ENCODE results near the gene DGCR6L.
"Not testable (repeated sequence)": the region's sequence is repeated elsewhere in the genome, so short reads cannot be mapped to it uniquely, and the experiment has no call there.

The DGCR6L gene

DNA sequence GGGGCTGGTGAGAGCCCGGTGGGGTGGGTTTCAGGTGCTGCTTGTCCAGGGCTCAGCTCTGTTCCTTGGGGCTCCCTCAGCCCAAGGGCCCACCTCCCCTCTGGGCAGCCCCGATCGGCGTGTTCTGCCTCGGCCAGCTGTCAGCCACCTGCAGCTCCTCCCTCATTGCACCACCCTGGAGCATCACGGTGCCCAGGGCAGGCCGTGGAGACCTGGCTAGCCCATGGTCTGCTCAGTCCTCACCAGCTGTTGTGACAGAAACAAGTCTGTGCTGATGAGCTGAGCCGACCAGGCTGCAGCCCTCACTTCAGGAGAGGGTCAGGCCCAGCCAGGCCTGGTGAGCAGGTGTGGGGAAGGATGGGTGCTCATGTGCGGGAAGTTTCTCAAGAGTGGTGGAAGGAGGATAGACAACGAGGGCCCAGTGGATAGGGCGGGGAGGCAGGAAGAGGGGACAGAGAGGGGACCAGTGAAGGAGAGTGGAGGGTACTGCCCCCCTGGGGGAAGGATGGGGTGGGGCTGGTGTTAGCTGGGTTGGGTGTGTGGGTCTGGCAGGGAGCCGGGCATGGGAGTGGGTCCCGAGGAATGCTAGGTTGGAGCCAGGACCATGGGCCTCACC lies 35.3 kb downstream of the DGCR6L start:
- in situ Hi-C loops (cut with MboI; ENCODE audit: low sequenced_read_pairs, unreplicated experiment): no loop called here
- DNase-seq (ENCODE audit: low spot score): no peak
- TF ChIP-seq, protein P1, sequence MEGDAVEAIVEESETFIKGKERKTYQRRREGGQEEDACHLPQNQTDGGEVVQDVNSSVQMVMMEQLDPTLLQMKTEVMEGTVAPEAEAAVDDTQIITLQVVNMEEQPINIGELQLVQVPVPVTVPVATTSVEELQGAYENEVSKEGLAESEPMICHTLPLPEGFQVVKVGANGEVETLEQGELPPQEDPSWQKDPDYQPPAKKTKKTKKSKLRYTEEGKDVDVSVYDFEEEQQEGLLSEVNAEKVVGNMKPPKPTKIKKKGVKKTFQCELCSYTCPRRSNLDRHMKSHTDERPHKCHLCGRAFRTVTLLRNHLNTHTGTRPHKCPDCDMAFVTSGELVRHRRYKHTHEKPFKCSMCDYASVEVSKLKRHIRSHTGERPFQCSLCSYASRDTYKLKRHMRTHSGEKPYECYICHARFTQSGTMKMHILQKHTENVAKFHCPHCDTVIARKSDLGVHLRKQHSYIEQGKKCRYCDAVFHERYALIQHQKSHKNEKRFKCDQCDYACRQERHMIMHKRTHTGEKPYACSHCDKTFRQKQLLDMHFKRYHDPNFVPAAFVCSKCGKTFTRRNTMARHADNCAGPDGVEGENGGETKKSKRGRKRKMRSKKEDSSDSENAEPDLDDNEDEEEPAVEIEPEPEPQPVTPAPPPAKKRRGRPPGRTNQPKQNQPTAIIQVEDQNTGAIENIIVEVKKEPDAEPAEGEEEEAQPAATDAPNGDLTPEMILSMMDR (IDR thresholded peaks at IDR 0.05; ENCODE audit: borderline replicate concordance, control extremely low read depth, extremely low read depth, insufficient read depth, missing control alignments): no peak

DNA sequence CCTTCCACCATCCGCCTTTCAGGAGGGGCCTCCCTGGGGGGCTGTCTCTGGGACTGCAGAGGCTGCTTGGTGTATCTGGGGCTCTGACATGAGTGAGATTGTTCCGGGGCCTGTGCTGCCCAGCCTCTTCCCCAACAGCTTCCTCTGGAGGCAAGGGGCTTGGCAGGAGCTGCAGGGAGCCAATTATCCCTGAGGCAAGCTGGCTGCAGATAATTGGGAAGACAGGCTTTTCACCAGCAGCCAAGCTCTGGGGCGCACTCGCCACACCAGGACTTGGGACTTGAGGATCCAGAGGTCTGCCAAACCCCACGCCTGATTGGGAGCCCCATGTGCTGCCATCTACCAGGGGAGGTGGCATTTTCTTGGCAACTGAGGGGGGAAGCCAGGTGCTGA lies 36.2 kb downstream of the DGCR6L start:
- TF ChIP-seq, protein P1 (IDR thresholded peaks at IDR 0.05; ENCODE audit: borderline replicate concordance, control extremely low read depth, extremely low read depth, insufficient read depth, missing control alignments): no peak
- in situ Hi-C loops (cut with MboI; ENCODE audit: low sequenced_read_pairs, unreplicated experiment): no loop called here
- DNase-seq (ENCODE audit: low spot score): no peak

DNA sequence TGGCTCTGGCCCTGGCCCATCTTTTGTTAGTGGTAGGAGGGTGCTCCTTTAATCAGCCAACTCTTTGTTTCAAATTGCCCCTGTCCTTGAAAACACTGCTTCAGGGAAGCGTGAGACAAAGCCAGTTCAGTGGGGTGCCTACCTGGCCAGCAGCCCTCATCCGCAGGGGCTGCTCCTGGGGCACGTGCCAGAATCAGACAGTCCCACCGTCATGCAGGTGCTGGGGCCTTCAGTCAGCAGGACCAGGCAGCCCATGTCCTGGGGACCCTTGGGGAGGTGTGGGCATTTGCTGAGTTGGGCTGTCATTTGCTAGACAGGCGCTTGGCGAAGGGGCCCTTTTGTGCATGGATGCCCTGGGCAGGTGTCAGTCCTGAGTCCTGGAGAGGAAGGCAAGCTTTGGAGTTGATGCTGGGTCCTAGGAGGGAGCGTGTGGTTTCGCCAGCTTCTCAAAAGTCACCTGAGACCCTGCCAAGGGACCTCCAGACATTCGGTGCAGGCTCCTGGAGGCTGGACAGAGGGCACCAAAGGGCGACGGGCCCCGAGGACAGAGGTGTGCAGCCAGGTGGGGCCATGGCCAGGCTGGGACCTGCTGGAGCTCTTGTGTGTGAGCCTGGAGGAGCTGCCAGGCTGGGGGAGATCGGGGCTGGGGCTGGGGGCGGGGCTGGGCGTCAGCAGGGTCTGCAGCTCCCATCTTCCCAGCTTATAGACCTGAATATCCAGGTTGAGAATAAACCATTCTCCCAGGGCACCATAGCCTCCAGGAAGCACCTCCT lies 36.8 kb downstream of the DGCR6L start:
- TF ChIP-seq, protein P1 (IDR thresholded peaks at IDR 0.05; ENCODE audit: borderline replicate concordance, control extremely low read depth, extremely low read depth, insufficient read depth, missing control alignments): no peak
- no peak for DNase-seq (ENCODE audit: low spot score)
- in situ Hi-C loops (cut with MboI; ENCODE audit: low sequenced_read_pairs, unreplicated experiment): no loop called here

DNA sequence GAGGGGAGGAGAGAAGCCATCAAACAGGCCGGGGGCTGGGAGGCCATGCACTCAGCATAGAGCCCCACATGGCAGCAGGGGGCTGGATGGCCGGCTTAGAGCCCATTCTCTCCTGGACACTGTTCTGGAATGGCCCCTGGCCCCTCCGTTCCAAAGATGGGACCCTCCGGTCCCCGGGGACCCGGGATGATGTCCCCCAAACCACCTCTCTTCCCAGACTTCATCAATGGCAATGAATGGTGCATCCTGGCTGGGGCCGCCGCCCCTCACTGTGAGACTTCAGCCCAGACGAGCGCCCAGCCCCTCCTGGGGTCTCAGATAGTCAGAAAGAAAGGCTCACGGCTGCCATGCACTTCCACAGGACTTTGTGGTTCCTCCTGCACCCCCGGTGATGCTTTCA lies 38.0 kb downstream of the DGCR6L start:
- no peak for DNase-seq (ENCODE audit: low spot score)
- TF ChIP-seq, protein P1 (IDR thresholded peaks at IDR 0.05; ENCODE audit: borderline replicate concordance, control extremely low read depth, extremely low read depth, insufficient read depth, missing control alignments): no peak
- in situ Hi-C loops (cut with MboI; ENCODE audit: low sequenced_read_pairs, unreplicated experiment): no loop called here

DNA sequence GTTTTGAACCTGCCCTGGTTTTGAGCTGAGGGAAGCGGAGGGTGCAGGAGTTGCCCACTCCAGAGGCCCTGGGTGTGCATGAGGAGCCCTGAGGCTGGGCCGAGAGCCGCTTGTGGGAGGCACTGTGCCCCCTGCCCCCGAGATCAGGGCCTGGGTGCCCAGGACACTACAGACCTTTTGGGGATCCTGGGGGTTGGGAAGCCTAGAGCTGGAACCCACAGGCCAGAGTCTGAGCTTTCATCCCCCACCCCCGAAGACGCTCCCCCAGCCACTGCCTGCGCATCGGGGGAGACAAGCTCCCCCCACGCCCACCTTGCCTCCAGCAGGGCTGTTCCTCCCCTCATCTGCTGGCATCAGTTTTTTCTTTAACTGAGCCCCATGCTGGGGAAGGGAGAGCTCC lies 38.4 kb downstream of the DGCR6L start:
- in situ Hi-C loops (cut with MboI; ENCODE audit: low sequenced_read_pairs, unreplicated experiment): not testable (repeated sequence)

DNA sequence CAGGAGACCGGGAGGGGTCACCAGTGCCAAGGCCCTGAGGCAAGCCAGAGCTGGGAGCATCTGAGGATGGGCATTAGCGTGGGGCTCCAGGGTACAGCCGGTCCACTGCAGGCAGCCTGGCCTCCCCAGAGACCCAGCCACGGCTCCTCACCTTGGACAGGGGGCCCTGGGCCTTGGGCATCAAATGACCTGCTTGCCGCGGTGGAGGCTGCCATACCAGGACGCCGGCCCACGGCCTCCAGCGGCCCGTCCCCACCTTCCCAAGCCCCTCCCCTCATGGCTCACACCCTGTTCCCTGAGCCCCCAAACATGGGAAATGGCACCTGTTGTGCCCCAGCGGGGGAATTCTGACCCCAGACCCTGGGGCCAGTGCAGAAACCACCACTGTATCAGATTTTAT lies 39.0 kb downstream of the DGCR6L start:
- DNase-seq (ENCODE audit: low spot score): no peak
- in situ Hi-C loops (cut with MboI; ENCODE audit: low sequenced_read_pairs, unreplicated experiment): no loop called here
- TF ChIP-seq, protein P1 (IDR thresholded peaks at IDR 0.05; ENCODE audit: borderline replicate concordance, control extremely low read depth, extremely low read depth, insufficient read depth, missing control alignments): no peak

More for the DNA sequence above, 38.4 kb downstream of the DGCR6L start:
- DNase-seq (ENCODE audit: low spot score): not testable (repeated sequence)

DNA sequence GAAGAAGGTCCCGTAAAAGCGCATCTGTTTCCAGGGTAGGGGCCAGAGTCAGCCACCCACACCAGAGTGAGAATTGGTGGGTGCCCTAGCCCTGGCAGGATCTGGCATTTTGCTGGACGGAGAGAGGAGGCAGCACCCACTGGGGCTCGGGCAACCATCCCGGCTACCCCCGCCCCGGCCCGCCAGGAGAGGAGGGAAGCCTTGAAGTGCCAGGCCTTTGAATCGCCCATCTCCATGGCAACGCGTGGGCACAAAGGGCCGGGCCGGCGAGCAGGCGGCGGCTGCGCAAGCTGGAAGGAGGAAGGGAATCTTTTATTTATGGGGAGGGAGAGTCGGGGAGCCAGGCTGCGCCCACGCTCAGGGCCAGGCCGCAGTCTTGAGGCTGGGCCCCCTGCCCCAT lies 39.7 kb downstream of the DGCR6L start:
- DNase-seq (ENCODE audit: low spot score); in situ Hi-C loops (cut with MboI; ENCODE audit: low sequenced_read_pairs, unreplicated experiment): not testable (repeated sequence)

All from GM13976 (cell line).